HG03103 (cell line): ENCODE measurements around the gene RANBP10.

Experiments
- ATAC-seq: cut with Tn5 transposase; IDR thresholded peaks from one replicate; pipeline ENCODE4 v1.9.1; 2021; ENCODE audit warnings: low read depth; ENCODE audit not compliant: unreplicated experiment

Gene RANBP10

GRCh38 chr16:67750466-67750865 is 55.9 kb downstream of the RANBP10 start:
- no peak for ATAC-seq

- ATAC-seq = no peak
These were observed 56.8 kb downstream of the RANBP10 start for GRCh38 chr16:67749436-67750078.

- no peak for ATAC-seq
These were observed 57.5 kb downstream of the RANBP10 start for GRCh38 chr16:67748834-67749233.

GRCh38 chr16:67746846-67747245 is 59.5 kb downstream of the RANBP10 start:
- ATAC-seq = no peak

- no peak for ATAC-seq
These were observed 65.2 kb downstream of the RANBP10 start for GRCh38 chr16:67741118-67741517.

GRCh38 chr16:67740391-67740790 is 66.0 kb downstream of the RANBP10 start:
- ATAC-seq = no peak

- ATAC-seq = no peak
These were observed 69.5 kb downstream of the RANBP10 start for GRCh38 chr16:67736858-67737257.

GRCh38 chr16:67734731-67735201 is 71.6 kb downstream of the RANBP10 start:
- ATAC-seq = no peak

GRCh38 chr16:67733734-67734470 is 72.5 kb downstream of the RANBP10 start:
- ATAC-seq = no peak

- ATAC-seq = no peak
These were observed 74.6 kb downstream of the RANBP10 start for GRCh38 chr16:67731753-67732095.

- ATAC-seq = no peak
These were observed 75.1 kb downstream of the RANBP10 start for GRCh38 chr16:67731071-67731752.

- no peak for ATAC-seq
These were observed 76.0 kb downstream of the RANBP10 start for GRCh38 chr16:67730326-67730725.

- no peak for ATAC-seq
These were observed 76.6 kb downstream of the RANBP10 start for GRCh38 chr16:67729636-67730248.

- no peak for ATAC-seq
These were observed 78.6 kb downstream of the RANBP10 start for GRCh38 chr16:67727521-67728485.

- no peak for ATAC-seq
These were observed 80.0 kb downstream of the RANBP10 start for GRCh38 chr16:67726106-67727034.

- no peak for ATAC-seq
These were observed 82.5 kb downstream of the RANBP10 start for GRCh38 chr16:67723911-67724305.

- ATAC-seq = no peak
These were observed 83.0 kb downstream of the RANBP10 start for GRCh38 chr16:67723151-67723910.

- no peak for ATAC-seq
These were observed 86.1 kb downstream of the RANBP10 start for GRCh38 chr16:67720236-67720635.
